ENCODE results near the gene HK3. TPM values are rescaled to one million over a fixed set of nuclear protein-coding genes. Genes with fewer than 3 reads are reported as not detected.

Gene HK3
- total and polyA plus RNA-seq, 2 experiments from 2014 or later = not detected

DNA sequence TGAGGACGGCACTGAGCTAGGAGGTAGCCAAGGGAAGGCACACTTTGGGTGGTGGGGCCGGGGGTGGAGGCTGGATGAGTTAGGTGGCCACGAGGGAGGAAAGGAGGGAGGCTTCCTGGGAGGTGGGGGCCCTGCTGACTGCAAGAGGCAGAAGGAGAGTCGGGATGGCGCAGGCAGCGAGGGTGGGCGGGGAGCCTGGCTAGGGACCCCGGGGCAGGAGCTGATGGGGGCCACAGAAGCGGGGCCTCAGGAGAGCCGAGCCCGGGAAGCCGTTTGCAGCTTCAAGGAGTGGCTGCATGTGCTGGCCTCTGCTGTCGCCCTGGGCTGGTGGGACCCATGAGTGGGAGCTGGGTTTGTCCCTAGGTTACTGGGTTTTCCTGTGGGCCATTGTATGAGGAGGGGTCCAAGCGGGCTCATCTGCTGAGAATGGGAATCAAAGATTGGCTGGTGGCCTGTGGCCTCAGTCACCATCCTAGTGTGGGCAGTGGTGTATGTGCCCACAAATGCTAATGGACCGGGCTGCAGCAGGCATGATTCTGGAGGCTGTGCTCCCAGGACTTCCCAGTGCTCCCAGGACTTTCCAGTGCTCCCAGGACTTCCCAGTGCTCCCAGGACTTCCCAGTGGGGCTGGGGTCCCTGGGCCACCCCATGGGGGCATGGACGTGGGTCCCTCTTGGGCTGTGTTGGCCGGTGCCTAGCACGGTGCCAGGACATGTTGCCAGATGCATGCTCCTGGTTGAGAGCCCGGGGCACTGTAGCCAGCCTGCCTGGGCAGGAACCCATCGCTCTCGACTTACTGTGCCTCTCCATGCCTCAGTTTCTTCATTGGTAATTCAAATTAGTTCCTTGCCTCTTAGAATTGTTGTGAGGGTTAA is 48.5 kb downstream of the HK3 start:
- no peak overlapping the region for H3K4me3 ChIP-seq
- no peaks in the 10 kb centered on the region for H3F3A ChIP-seq (replicated peaks; ENCODE audit: low read depth)
- no peaks in the 10 kb centered on the region for H3K9me3 Mint-ChIP-seq
- peaks cover 12% of the 10 kb centered on the region for H3K27me3 Mint-ChIP-seq (ENCODE audit: insufficient read depth, low read depth, poor library complexity)
- no peaks in the 10 kb centered on the region for H3K79me2 ChIP-seq (replicated peaks; ENCODE audit: insufficient read depth)
- H2AFZ ChIP-seq = no peak overlapping the region
- no peaks in the 10 kb centered on the region for H3K36me3 ChIP-seq (ENCODE audit: insufficient read depth)
- H4K20me1 ChIP-seq (replicated peaks; ENCODE audit: insufficient read depth) = no peaks in the 10 kb centered on the region
- H3K4me1 Mint-ChIP-seq = peaks cover 6% of the 10 kb centered on the region; the same call in 2 of the 3 replicates
- TF ChIP-seq STAT1 (IDR thresholded peaks at IDR 0.05; ENCODE audit: unreplicated experiment) (no peak), EZH2phosphoT487 (IDR thresholded peaks at IDR 0.05; ENCODE audit: unreplicated experiment) (no peak)
- no peaks in the 10 kb centered on the region for H3K9me2 ChIP-seq (ENCODE audit: insufficient read depth)
- H3K27ac Mint-ChIP-seq = no peak overlapping the region
- no peaks in the 10 kb centered on the region; the same call in 2 of the 3 replicates for H3K36me3 Mint-ChIP-seq (ENCODE audit: low read depth)
- DNase-seq (ENCODE audit: low spot score) (no peak), ATAC-seq (no peak)
- H3K27ac ChIP-seq (ENCODE audit: low read depth) = no peak overlapping the region
- H3K4me3 Mint-ChIP-seq = no peak overlapping the region
- no peaks in the 10 kb centered on the region for H3K27me3 ChIP-seq (ENCODE audit: insufficient read depth)
- H3K4me1 ChIP-seq (ENCODE audit: insufficient read depth) = no peaks in the 10 kb centered on the region
- no peak overlapping the region for H3K4me2 ChIP-seq

DNA sequence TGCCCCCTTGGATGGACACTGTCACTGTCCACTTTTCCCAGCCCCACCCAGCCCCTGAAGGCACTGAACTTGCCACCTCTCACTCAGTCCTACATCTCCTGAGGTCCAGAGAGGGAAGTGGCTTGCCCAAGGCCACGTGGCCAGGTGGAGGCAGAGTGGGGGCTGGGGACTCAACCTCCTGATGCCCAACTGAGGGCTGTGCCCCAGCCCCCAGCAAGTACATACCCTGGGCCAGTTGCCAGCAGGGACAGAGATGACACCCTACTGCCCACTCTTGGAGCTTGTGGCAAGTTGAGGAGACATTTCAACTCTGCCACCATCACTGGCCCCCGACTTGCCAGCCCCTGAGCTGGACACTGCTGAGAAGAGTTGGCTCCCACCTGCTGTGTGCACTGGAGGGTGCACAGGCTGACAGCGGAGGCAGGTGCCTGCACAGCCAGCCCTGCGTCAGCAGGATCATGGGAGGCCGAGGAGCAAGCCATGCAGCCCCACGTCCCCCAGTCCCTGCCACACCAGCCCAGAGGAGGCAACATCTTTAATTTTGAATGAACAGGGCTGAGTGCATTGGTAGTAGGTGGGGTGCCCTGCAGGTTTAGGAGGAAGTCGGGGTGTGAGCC is 49.4 kb downstream of the HK3 start:
- Histone ChIP-seq H3K4me1 (ENCODE audit: insufficient read depth) (no peaks in the 10 kb centered on the region), H3K4me3 (no peak overlapping the region), H3K79me2 (replicated peaks; ENCODE audit: insufficient read depth) (no peaks in the 10 kb centered on the region), H2AFZ (no peak overlapping the region), H3K36me3 (ENCODE audit: insufficient read depth) (no peaks in the 10 kb centered on the region), H3K4me2 (no peak overlapping the region), H3K27me3 (ENCODE audit: insufficient read depth) (no peaks in the 10 kb centered on the region), H4K20me1 (replicated peaks; ENCODE audit: insufficient read depth) (no peaks in the 10 kb centered on the region), H3K9me2 (ENCODE audit: insufficient read depth) (no peaks in the 10 kb centered on the region), H3F3A (replicated peaks; ENCODE audit: low read depth) (no peaks in the 10 kb centered on the region), H3K27ac (ENCODE audit: low read depth) (no peak overlapping the region)
- H3K4me1 Mint-ChIP-seq = peaks cover 8% of the 10 kb centered on the region
- ATAC-seq = no peak
- H3K36me3 Mint-ChIP-seq (ENCODE audit: low read depth) = no peaks in the 10 kb centered on the region; the same call in 2 of the 3 replicates
- no peaks in the 10 kb centered on the region for H3K9me3 Mint-ChIP-seq
- DNase-seq (ENCODE audit: low spot score) = no peak
- peaks cover 14% of the 10 kb centered on the region for H3K27me3 Mint-ChIP-seq (ENCODE audit: insufficient read depth, low read depth, poor library complexity)
- H3K27ac Mint-ChIP-seq = no peak overlapping the region
- no peak overlapping the region; the same call in 2 of the 3 replicates for H3K4me3 Mint-ChIP-seq
- no peak for TF ChIP-seq ZNF331 (CRISPR knock-in tag; IDR thresholded peaks at IDR 0.05; ENCODE audit: low read depth)
- no peak for TF ChIP-seq NANOG (IDR thresholded peaks at IDR 0.05; ENCODE audit: borderline replicate concordance)
- TF ChIP-seq, protein P1, sequence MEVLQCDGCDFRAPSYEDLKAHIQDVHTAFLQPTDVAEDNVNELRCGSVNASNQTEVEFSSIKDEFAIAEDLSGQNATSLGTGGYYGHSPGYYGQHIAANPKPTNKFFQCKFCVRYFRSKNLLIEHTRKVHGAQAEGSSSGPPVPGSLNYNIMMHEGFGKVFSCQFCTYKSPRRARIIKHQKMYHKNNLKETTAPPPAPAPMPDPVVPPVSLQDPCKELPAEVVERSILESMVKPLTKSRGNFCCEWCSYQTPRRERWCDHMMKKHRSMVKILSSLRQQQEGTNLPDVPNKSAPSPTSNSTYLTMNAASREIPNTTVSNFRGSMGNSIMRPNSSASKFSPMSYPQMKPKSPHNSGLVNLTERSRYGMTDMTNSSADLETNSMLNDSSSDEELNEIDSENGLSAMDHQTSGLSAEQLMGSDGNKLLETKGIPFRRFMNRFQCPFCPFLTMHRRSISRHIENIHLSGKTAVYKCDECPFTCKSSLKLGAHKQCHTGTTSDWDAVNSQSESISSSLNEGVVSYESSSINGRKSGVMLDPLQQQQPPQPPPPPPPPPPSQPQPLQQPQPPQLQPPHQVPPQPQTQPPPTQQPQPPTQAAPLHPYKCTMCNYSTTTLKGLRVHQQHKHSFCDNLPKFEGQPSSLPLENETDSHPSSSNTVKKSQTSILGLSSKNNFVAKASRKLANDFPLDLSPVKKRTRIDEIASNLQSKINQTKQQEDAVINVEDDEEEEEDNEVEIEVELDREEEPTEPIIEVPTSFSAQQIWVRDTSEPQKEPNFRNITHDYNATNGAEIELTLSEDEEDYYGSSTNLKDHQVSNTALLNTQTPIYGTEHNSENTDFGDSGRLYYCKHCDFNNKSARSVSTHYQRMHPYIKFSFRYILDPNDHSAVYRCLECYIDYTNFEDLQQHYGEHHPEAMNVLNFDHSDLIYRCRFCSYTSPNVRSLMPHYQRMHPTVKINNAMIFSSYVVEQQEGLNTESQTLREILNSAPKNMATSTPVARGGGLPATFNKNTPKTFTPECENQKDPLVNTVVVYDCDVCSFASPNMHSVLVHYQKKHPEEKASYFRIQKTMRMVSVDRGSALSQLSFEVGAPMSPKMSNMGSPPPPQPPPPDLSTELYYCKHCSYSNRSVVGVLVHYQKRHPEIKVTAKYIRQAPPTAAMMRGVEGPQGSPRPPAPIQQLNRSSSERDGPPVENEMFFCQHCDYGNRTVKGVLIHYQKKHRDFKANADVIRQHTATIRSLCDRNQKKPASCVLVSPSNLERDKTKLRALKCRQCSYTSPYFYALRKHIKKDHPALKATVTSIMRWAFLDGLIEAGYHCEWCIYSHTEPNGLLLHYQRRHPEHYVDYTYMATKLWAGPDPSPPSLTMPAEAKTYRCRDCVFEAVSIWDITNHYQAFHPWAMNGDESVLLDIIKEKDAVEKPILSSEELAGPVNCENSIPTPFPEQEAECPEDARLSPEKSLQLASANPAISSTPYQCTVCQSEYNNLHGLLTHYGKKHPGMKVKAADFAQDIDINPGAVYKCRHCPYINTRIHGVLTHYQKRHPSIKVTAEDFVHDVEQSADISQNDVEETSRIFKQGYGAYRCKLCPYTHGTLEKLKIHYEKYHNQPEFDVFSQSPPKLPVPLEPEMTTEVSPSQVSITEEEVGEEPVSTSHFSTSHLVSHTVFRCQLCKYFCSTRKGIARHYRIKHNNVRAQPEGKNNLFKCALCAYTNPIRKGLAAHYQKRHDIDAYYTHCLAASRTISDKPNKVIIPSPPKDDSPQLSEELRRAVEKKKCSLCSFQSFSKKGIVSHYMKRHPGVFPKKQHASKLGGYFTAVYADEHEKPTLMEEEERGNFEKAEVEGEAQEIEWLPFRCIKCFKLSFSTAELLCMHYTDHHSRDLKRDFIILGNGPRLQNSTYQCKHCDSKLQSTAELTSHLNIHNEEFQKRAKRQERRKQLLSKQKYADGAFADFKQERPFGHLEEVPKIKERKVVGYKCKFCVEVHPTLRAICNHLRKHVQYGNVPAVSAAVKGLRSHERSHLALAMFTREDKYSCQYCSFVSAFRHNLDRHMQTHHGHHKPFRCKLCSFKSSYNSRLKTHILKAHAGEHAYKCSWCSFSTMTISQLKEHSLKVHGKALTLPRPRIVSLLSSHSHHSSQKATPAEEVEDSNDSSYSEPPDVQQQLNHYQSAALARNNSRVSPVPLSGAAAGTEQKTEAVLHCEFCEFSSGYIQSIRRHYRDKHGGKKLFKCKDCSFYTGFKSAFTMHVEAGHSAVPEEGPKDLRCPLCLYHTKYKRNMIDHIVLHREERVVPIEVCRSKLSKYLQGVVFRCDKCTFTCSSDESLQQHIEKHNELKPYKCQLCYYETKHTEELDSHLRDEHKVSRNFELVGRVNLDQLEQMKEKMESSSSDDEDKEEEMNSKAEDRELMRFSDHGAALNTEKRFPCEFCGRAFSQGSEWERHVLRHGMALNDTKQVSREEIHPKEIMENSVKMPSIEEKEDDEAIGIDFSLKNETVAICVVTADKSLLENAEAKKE (CRISPR knock-in tag; IDR thresholded peaks at IDR 0.05) = no peak
- TF ChIP-seq EZH2phosphoT487 (IDR thresholded peaks at IDR 0.05; ENCODE audit: unreplicated experiment) = no peak
- TF ChIP-seq JUNB (IDR thresholded peaks at IDR 0.05; ENCODE audit: unreplicated experiment) = no peak
- TF ChIP-seq, protein P2, sequence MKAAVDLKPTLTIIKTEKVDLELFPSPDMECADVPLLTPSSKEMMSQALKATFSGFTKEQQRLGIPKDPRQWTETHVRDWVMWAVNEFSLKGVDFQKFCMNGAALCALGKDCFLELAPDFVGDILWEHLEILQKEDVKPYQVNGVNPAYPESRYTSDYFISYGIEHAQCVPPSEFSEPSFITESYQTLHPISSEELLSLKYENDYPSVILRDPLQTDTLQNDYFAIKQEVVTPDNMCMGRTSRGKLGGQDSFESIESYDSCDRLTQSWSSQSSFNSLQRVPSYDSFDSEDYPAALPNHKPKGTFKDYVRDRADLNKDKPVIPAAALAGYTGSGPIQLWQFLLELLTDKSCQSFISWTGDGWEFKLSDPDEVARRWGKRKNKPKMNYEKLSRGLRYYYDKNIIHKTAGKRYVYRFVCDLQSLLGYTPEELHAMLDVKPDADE (IDR thresholded peaks at IDR 0.05) = no peak
- TF ChIP-seq, protein P3, sequence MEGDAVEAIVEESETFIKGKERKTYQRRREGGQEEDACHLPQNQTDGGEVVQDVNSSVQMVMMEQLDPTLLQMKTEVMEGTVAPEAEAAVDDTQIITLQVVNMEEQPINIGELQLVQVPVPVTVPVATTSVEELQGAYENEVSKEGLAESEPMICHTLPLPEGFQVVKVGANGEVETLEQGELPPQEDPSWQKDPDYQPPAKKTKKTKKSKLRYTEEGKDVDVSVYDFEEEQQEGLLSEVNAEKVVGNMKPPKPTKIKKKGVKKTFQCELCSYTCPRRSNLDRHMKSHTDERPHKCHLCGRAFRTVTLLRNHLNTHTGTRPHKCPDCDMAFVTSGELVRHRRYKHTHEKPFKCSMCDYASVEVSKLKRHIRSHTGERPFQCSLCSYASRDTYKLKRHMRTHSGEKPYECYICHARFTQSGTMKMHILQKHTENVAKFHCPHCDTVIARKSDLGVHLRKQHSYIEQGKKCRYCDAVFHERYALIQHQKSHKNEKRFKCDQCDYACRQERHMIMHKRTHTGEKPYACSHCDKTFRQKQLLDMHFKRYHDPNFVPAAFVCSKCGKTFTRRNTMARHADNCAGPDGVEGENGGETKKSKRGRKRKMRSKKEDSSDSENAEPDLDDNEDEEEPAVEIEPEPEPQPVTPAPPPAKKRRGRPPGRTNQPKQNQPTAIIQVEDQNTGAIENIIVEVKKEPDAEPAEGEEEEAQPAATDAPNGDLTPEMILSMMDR (conservative IDR thresholded peaks at IDR 0.05; ENCODE audit: low read depth in 2 of 2) = no peak
